ENCODE results near the gene COX7A2. TPM values are rescaled to one million over a fixed set of nuclear protein-coding genes. Genes with fewer than 3 reads are reported as not detected.
A peak's percentile ranks its signal among the peaks of the same experiment; 100 is the strongest.

COX7A2 gene
- total RNA-seq, 8 experiments from 2014 or later = 306 to 626 (median 511) TPM

GRCh38 chr6:75282706-75283105, 39.1 kb upstream of the COX7A2 start:
- in situ Hi-C loops (cut with MboI; ENCODE audit: low pct_unique_long_range_greater_than_20kb in 2 of 9, low sequenced_read_pairs in 9 of 9, unreplicated experiment in 9 of 9) = loop anchor here in 4 of 9 experiments (25.0 kb wide), 2 partner anchors 230 to 255 kb away; no protein-coding TSS in a partner anchor
- 0 to 83% (median 24%) methylated on average over 1 to 2 of the region's 2 CpGs for WGBS, 10 experiments
- H3K4me1 ChIP-seq (replicated peaks in 1 of 2) = peaks cover 28 to 45% of the 10 kb centered on the region in 2 donors
- H3K4me3 ChIP-seq = peak overlapping the region; percentile 75 to 95 (median 81)
- no peak for ATAC-seq (replicated peaks in 6 of 8)
- H3K27ac ChIP-seq = no peak overlapping the region

DNA sequence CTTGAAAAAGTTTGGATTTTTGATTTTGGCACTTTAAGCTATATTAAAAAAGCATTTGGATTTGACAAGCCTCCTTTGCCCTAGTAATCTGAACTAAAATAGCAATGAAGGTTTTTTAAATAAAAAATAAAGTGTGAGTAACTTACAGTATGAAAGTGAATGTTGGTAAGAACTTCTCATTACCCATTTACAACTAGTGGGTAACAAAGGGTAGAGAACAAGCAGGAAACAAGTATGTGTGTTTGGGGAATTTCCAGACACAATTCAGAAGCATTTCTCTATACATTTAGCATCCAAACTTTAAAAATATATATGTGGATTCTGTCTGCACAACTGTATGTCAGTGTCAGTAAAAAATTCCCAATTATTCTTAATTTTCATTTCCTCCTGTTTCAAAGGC, 38.1 kb upstream of the COX7A2 start:
- peaks cover 28 to 45% of the 10 kb centered on the region in 2 donors for H3K4me1 ChIP-seq (replicated peaks in 1 of 2)
- no peak overlapping the region for H3K27ac ChIP-seq
- ATAC-seq (replicated peaks in 6 of 8) = no peak
- peak overlapping the region in 3 of 5 donors; percentile 8 to 75 (median 12) for H3K4me3 ChIP-seq
- in situ Hi-C loops (cut with MboI; ENCODE audit: low pct_unique_long_range_greater_than_20kb in 2 of 9, low sequenced_read_pairs in 9 of 9, unreplicated experiment in 9 of 9) = loop anchor here in 4 of 9 experiments (25.0 kb wide), 2 partner anchors 231 to 256 kb away; no protein-coding TSS in a partner anchor

- Histone ChIP-seq H3K27ac (no peak overlapping the region), H3K4me3 (no peak overlapping the region), H3K4me1 (replicated peaks in 1 of 2) (peaks cover 22 to 45% of the 10 kb centered on the region in 2 donors)
- WGBS, 10 experiments = 18 to 95% (median 69%) methylated on average over 2 to 4 of the region's 4 CpGs
- in situ Hi-C loops (cut with MboI; ENCODE audit: low pct_unique_long_range_greater_than_20kb in 2 of 9, low sequenced_read_pairs in 9 of 9, unreplicated experiment in 9 of 9) = loop anchor here in 4 of 9 experiments (25.0 kb wide), 2 partner anchors 232 to 257 kb away; no protein-coding TSS in a partner anchor
- no peak for ATAC-seq (replicated peaks in 6 of 8)
Measured at GRCh38 chr6:75280131-75280855, 36.7 kb upstream of the COX7A2 start.

DNA sequence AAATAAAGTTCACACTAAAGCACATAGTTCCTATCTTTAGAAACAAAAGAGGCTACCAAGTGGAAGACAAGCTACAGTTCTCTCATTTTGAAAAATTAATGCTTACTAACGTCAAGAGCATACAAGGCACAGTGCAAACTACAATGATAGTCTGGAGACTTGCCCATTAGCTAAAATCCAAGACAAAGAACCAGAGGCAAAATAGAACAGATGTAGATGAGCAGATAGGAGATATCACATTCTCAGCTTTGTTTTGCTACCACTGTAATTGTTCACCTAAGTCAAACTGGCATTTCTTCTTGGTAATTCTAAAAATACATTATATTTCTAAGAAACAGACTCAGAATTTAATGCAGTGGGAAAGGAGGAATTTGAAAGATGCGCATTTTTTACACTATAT, 35.8 kb upstream of the COX7A2 start:
- Histone ChIP-seq H3K27ac (no peak overlapping the region), H3K4me3 (no peak overlapping the region), H3K4me1 (replicated peaks in 1 of 2) (peaks cover 22 to 45% of the 10 kb centered on the region in 2 donors)
- WGBS, 10 experiments = 29 to 100% (median 68%) methylated on average over 1 to 2 of the region's 2 CpGs; no CpG with 5 or more reads in 1 of the 10 experiments
- ATAC-seq (replicated peaks in 6 of 8) = no peak
- in situ Hi-C loops (cut with MboI; ENCODE audit: low pct_unique_long_range_greater_than_20kb in 2 of 9, low sequenced_read_pairs in 9 of 9, unreplicated experiment in 9 of 9) = loop anchor here in 4 of 9 experiments (25.0 kb wide), 2 partner anchors 233 to 258 kb away; no protein-coding TSS in a partner anchor

- Histone ChIP-seq H3K27ac (no peak overlapping the region), H3K4me3 (no peak overlapping the region), H3K4me1 (replicated peaks in 1 of 2) (peaks cover 22 to 45% of the 10 kb centered on the region in 2 donors)
- in situ Hi-C loops (cut with MboI; ENCODE audit: low pct_unique_long_range_greater_than_20kb in 2 of 9, low sequenced_read_pairs in 9 of 9, unreplicated experiment in 9 of 9) = loop anchor here in 4 of 9 experiments (25.0 kb wide), 2 partner anchors 234 to 259 kb away; no protein-coding TSS in a partner anchor
- peak in 3 of 8 experiments; percentile 24 to 36 (median 34) for ATAC-seq (replicated peaks in 6 of 8)
- 51 to 100% (median 72%) methylated on average over 1 to 4 of the region's 4 CpGs; no CpG with 5 or more reads in 1 of the 10 experiments for WGBS, 10 experiments
Measured at GRCh38 chr6:75278474-75279077, 35.0 kb upstream of the COX7A2 start.

- Histone ChIP-seq H3K4me3 (no peak overlapping the region), H3K4me1 (replicated peaks in 1 of 2) (peaks cover 17 to 24% of the 10 kb centered on the region in 2 donors), H3K27ac (no peak overlapping the region)
- in situ Hi-C loops (cut with MboI; ENCODE audit: low pct_unique_long_range_greater_than_20kb in 2 of 9, low sequenced_read_pairs in 9 of 9, unreplicated experiment in 9 of 9) = loop anchor here in 4 of 9 experiments (25.0 kb wide), 2 partner anchors 237 to 262 kb away; no protein-coding TSS in a partner anchor
- peak in 4 of 8 experiments; percentile 46 to 78 (median 74) for ATAC-seq (replicated peaks in 6 of 8)
Measured at GRCh38 chr6:75275067-75275466, 31.5 kb upstream of the COX7A2 start.

GRCh38 chr6:75273009-75273408, 29.4 kb upstream of the COX7A2 start:
- Histone ChIP-seq H3K4me3 (no peak overlapping the region), H3K4me1 (replicated peaks in 1 of 2) (peaks cover 6 to 8% of the 10 kb centered on the region in 2 donors), H3K27ac (no peak overlapping the region)
- in situ Hi-C loops (cut with MboI; ENCODE audit: low pct_unique_long_range_greater_than_20kb in 2 of 9, low sequenced_read_pairs in 9 of 9, unreplicated experiment in 9 of 9) = no loop called here
- WGBS, 10 experiments = 80 to 100% (median 98%) methylated on average over 1 to 4 of the region's 4 CpGs
- no peak for ATAC-seq (replicated peaks in 6 of 8)

GRCh38 chr6:75272145-75272840, 28.7 kb upstream of the COX7A2 start:
- WGBS, 10 experiments = 72 to 100% (median 100%) methylated on average over 1 to 5 of the region's 5 CpGs; no CpG with 5 or more reads in 2 of the 10 experiments
- no peak for ATAC-seq (replicated peaks in 6 of 8)
- in situ Hi-C loops (cut with MboI; ENCODE audit: low pct_unique_long_range_greater_than_20kb in 2 of 9, low sequenced_read_pairs in 9 of 9, unreplicated experiment in 9 of 9) = no loop called here
- Histone ChIP-seq H3K27ac (no peak overlapping the region), H3K4me3 (no peak overlapping the region), H3K4me1 (replicated peaks in 1 of 2) (peaks cover 5 to 6% of the 10 kb centered on the region in 2 donors)

DNA sequence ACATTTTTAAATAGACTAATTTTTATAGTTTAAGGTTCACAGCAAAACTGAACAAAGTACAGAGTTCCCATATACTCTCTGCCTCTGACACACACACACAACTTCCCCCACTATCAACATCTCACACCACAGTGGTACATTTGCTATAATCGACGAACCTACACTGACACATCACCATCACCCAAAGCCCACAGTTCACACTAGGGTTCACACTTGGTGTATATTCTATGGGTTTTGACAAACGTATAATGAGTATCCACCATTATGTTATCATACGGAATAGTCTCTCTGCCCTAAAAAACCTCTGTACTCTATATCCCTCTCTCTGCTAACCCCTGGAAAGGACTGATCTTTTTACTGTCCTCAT, 25.4 kb upstream of the COX7A2 start:
- 69 to 100% (median 94%) methylated on average over 1 to 4 of the region's 4 CpGs; no CpG with 5 or more reads in 4 of the 10 experiments for WGBS, 10 experiments
- no peak overlapping the region for H3K4me3 ChIP-seq
- peaks cover 5 to 6% of the 10 kb centered on the region in 2 donors for H3K4me1 ChIP-seq (replicated peaks in 1 of 2)
- no peak for ATAC-seq (replicated peaks in 6 of 8)
- in situ Hi-C loops (cut with MboI; ENCODE audit: low pct_unique_long_range_greater_than_20kb in 2 of 9, low sequenced_read_pairs in 9 of 9, unreplicated experiment in 9 of 9) = no loop called here
- no peak overlapping the region for H3K27ac ChIP-seq

DNA sequence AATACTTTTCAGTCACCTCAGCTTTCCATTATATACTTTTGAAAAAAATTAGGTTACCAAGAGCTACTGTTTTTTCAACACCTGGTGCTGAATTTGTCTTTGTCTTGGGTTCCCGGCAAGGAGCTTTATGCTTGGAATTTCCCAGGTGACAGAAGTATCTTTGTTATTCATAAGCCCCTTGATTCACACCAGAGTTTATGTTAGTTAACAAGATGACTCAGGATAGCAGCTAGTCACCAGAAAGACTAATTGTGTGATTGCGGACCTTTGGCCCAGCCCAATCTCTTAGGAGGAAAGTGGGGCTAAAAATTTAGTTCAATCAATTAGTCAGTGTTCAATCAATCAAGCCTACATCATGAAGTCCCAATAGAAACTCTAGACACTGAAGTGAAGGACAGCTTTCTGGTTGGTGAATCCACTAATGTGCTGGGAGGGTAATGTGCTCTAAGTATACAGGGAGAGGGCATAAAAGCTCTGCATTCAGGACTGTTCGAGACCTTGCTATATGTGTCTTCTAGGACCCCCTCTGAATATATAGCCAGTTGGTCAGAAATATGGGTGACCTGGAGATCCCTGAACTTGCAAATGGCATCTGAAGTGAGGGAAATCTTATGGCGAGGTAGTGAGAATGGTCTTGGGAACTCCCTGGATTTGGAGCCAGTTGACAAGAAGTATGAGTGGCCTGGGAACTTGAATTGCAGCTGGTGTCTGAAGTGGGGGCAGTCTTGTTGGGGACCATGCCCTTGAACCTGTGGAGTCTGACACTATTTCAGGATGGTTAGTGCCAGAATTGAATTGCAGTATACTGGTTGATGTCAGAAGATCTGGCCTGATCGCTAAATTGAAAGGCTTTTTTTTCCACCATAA, 24.8 kb upstream of the COX7A2 start:
- in situ Hi-C loops (cut with MboI; ENCODE audit: low pct_unique_long_range_greater_than_20kb in 2 of 9, low sequenced_read_pairs in 9 of 9, unreplicated experiment in 9 of 9) = no loop called here
- H3K4me1 ChIP-seq (replicated peaks in 1 of 2) = peaks cover 5 to 6% of the 10 kb centered on the region in 2 donors

DNA sequence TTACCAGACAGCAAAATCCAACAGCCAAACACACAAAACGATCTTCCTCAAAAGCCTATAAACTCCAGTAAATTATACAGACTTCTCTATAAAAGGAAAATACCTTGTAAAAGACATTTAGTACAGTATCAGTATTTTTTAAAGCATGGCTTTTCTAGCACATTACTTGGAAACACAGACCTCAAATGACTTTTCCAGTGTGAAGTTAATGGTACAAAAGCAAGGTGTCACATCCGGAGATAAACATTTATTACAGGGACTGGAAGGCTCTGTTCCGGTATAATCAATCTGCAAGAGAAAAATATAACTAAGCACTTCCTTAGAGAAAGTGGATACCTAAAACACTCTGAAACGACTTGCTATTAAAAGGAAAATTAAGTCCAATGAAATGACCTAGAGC, 23.9 kb upstream of the COX7A2 start:
- 23 to 86% (median 63%) methylated on average over 2 to 4 of the region's 4 CpGs for WGBS, 10 experiments
- no peak for ATAC-seq (replicated peaks in 6 of 8)
- Histone ChIP-seq H3K27ac (no peak overlapping the region), H3K4me1 (replicated peaks in 1 of 2) (peaks cover 5 to 6% of the 10 kb centered on the region in 2 donors), H3K4me3 (no peak overlapping the region)
- in situ Hi-C loops (cut with MboI; ENCODE audit: low pct_unique_long_range_greater_than_20kb in 2 of 9, low sequenced_read_pairs in 9 of 9, unreplicated experiment in 9 of 9) = no loop called here

More for the DNA sequence above, 24.8 kb upstream of the COX7A2 start:
- no peak overlapping the region for H3K4me3 ChIP-seq
- peak in 6 of 8 experiments; percentile 28 to 76 (median 56) for ATAC-seq (replicated peaks in 6 of 8)
- no peak overlapping the region for H3K27ac ChIP-seq
- WGBS, 10 experiments = 0 to 100% (median 57%) methylated on average over 1 to 5 of the region's 5 CpGs

GRCh38 chr6:75266716-75267291, 23.2 kb upstream of the COX7A2 start:
- Histone ChIP-seq H3K27ac (no peak overlapping the region), H3K4me3 (no peak overlapping the region), H3K4me1 (replicated peaks in 1 of 2) (peaks cover 5 to 6% of the 10 kb centered on the region in 2 donors)
- ATAC-seq (replicated peaks in 6 of 8) = peak in 5 of 8 experiments; percentile 42 to 69 (median 65)
- in situ Hi-C loops (cut with MboI; ENCODE audit: low pct_unique_long_range_greater_than_20kb in 2 of 9, low sequenced_read_pairs in 9 of 9, unreplicated experiment in 9 of 9) = no loop called here
- WGBS, 10 experiments = 0 to 100% (median 67%) methylated on average over 1 to 2 of the region's 2 CpGs; no CpG with 5 or more reads in 1 of the 10 experiments

Measured in motor neuron (in vitro differentiated cells).